ENCODE measurements around the gene CCDC187.

Gene CCDC187

GRCh38 chr9:136264441-136265405 lies 39.2 kb downstream of the CCDC187 start:
- DNase-seq, result no peak

- no peak for DNase-seq
Measured at GRCh38 chr9:136264031-136264430, 39.9 kb downstream of the CCDC187 start.

GRCh38 chr9:136262671-136263178 lies 41.2 kb downstream of the CCDC187 start:
- DNase-seq, result no peak

- no peak for DNase-seq
Measured at GRCh38 chr9:136261686-136262430, 42.0 kb downstream of the CCDC187 start.

- no peak for DNase-seq
Measured at GRCh38 chr9:136260936-136261472, 42.9 kb downstream of the CCDC187 start.

- no peak for DNase-seq
Measured at GRCh38 chr9:136260521-136260920, 43.4 kb downstream of the CCDC187 start.

GRCh38 chr9:136259836-136260235 lies 44.1 kb downstream of the CCDC187 start:
- DNase-seq, result no peak

GRCh38 chr9:136259517-136259813 lies 44.4 kb downstream of the CCDC187 start:
- no peak for DNase-seq

GRCh38 chr9:136258786-136259516 lies 44.9 kb downstream of the CCDC187 start:
- peak; percentile 41 for DNase-seq

GRCh38 chr9:136258299-136258625 lies 45.6 kb downstream of the CCDC187 start:
- no peak for DNase-seq

GRCh38 chr9:136257381-136258298 lies 46.3 kb downstream of the CCDC187 start:
- no peak for DNase-seq

GRCh38 chr9:136255896-136256890 lies 47.7 kb downstream of the CCDC187 start:
- DNase-seq, result no peak

- DNase-seq, result no peak
Measured at GRCh38 chr9:136255166-136255538, 48.7 kb downstream of the CCDC187 start.

- DNase-seq, result no peak
Measured at GRCh38 chr9:136254381-136255165, 49.3 kb downstream of the CCDC187 start.

- no peak for DNase-seq
Measured at GRCh38 chr9:136253246-136254130, 50.4 kb downstream of the CCDC187 start.

GRCh38 chr9:136252846-136253245 lies 51.0 kb downstream of the CCDC187 start:
- DNase-seq, result no peak

GRCh38 chr9:136252281-136252680 lies 51.6 kb downstream of the CCDC187 start:
- DNase-seq, result no peak

GRCh38 chr9:136251264-136252115 lies 52.4 kb downstream of the CCDC187 start:
- no peak for DNase-seq

All from NCI-H524 treated with DMSO at 0.1 percent for 48 hours (cell line).